HCT116 (cell line): ENCODE data around the gene CXCL11.

ENCODE experiments used
- CTCF ChIP-seq, 3 experiments: fragments of 200-600 bp in 1 of 3; sonication (generic) in 1 of 3; IDR thresholded peaks in 2 of 3; conservative IDR thresholded peaks in 1 of 3; 2 replicates each; pipeline ENCODE4 v1.5.1; 2012 to 2017; ENCODE audit warnings: low read depth in 2 of 3, low read length in 2 of 3, antibody characterized with exemption in 1 of 3, borderline replicate concordance in 1 of 3, control low read depth in 1 of 3, mild to moderate bottlenecking in 1 of 3, mixed read lengths in 1 of 3, mixed run types in 1 of 3, moderate library complexity in 1 of 3; ENCODE audit not compliant: insufficient read depth in 1 of 3
- POLR2A ChIP-seq: IDR thresholded peaks from 2 replicates; pipeline ENCODE4 v1.7.0; 2011; ENCODE audit warnings: borderline replicate concordance; ENCODE audit not compliant: insufficient read depth, insufficient read length; ENCODE audit errors: extremely low read depth
- REST ChIP-seq: IDR thresholded peaks from 2 replicates; pipeline ENCODE4 v1.6.1; 2012; ENCODE audit warnings: low read depth
- SIN3A ChIP-seq: IDR thresholded peaks from 2 replicates; pipeline ENCODE4 v1.6.1; 2012; ENCODE audit warnings: low read depth

- TF ChIP-seq CTCF (IDR thresholded peaks at IDR 0.05 in 2 of 3, conservative IDR thresholded peaks at IDR 0.05 in 1 of 3; ENCODE audit: borderline replicate concordance in 1 of 3, insufficient read depth in 1 of 3, low read depth in 2 of 3, low read length in 2 of 3) (peak; percentile 37 to 70 (median 60); a peak in 5 of 6 replicates), REST (no peak), SIN3A (no peak), POLR2A (no peak)
Observed at GRCh38 chr4:75995727-75996126, 40.1 kb downstream of the CXCL11 start.
